ENCODE data around the gene CERS5.

DNA sequence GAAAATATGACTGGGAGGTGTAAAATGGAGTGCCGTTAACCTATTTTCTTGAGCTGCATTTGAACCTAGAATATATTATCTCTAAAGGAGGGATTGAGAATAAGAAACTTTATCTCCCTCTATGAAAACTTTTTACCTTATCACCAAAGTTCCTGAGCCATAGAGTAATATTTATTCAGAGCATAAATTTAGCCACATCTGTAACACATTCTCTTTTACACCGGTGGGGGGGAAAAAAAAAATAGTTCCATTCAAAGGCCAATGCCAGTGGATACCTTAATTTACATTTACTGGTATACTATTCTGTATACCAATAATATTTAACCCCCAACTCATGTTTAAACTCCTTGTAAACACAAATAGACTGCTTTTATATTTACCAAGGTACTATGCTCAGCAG, 21.7 kb downstream of the CERS5 start:
- TF ChIP-seq, protein P1, sequence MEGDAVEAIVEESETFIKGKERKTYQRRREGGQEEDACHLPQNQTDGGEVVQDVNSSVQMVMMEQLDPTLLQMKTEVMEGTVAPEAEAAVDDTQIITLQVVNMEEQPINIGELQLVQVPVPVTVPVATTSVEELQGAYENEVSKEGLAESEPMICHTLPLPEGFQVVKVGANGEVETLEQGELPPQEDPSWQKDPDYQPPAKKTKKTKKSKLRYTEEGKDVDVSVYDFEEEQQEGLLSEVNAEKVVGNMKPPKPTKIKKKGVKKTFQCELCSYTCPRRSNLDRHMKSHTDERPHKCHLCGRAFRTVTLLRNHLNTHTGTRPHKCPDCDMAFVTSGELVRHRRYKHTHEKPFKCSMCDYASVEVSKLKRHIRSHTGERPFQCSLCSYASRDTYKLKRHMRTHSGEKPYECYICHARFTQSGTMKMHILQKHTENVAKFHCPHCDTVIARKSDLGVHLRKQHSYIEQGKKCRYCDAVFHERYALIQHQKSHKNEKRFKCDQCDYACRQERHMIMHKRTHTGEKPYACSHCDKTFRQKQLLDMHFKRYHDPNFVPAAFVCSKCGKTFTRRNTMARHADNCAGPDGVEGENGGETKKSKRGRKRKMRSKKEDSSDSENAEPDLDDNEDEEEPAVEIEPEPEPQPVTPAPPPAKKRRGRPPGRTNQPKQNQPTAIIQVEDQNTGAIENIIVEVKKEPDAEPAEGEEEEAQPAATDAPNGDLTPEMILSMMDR (IDR thresholded peaks at IDR 0.05; ENCODE audit: low read length) = no peak
- no peak for TF ChIP-seq EZH2 (IDR thresholded peaks at IDR 0.05; ENCODE audit: borderline replicate concordance, low read length)

All from OCI-LY1 (cell line).